Measurements from ENCODE around the gene SEMA6A.

The SEMA6A gene

DNA sequence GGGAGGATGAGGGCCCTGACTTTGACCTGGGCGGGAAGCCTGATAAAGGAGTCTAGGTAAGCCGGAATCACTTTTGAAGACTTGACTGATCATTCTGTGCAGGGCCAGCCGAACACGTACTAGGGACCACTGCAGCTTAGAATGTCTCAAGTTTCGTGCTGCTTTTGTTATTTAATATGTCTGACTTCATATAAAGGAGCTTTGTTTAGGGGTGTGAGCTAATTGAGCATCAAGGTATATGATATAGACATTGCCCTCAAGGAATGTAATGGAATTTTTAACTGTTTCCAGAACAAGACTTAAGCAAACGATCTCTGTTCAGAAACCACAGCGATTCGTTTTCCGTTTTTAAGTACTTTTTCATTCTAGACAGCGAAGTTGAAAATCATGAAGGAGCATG is 173.0 kb downstream of the SEMA6A start:
- H3K36me3 Mint-ChIP-seq (ENCODE audit: low read depth) = no peaks in the 10 kb centered on the region
- no peak overlapping the region for H3K4me3 Mint-ChIP-seq
- TF ChIP-seq, protein P1, sequence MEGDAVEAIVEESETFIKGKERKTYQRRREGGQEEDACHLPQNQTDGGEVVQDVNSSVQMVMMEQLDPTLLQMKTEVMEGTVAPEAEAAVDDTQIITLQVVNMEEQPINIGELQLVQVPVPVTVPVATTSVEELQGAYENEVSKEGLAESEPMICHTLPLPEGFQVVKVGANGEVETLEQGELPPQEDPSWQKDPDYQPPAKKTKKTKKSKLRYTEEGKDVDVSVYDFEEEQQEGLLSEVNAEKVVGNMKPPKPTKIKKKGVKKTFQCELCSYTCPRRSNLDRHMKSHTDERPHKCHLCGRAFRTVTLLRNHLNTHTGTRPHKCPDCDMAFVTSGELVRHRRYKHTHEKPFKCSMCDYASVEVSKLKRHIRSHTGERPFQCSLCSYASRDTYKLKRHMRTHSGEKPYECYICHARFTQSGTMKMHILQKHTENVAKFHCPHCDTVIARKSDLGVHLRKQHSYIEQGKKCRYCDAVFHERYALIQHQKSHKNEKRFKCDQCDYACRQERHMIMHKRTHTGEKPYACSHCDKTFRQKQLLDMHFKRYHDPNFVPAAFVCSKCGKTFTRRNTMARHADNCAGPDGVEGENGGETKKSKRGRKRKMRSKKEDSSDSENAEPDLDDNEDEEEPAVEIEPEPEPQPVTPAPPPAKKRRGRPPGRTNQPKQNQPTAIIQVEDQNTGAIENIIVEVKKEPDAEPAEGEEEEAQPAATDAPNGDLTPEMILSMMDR (IDR thresholded peaks at IDR 0.05; ENCODE audit: unreplicated experiment in 3 of 3) = no peak
- H3K27ac Mint-ChIP-seq = peak overlapping the region in 2 of 3 experiments; percentile 19 to 53
- H3K4me1 Mint-ChIP-seq = peaks cover 70% of the 10 kb centered on the region
- no peaks in the 10 kb centered on the region for H3K27me3 Mint-ChIP-seq (ENCODE audit: low read depth)
- H3K9me3 Mint-ChIP-seq = no peaks in the 10 kb centered on the region

DNA sequence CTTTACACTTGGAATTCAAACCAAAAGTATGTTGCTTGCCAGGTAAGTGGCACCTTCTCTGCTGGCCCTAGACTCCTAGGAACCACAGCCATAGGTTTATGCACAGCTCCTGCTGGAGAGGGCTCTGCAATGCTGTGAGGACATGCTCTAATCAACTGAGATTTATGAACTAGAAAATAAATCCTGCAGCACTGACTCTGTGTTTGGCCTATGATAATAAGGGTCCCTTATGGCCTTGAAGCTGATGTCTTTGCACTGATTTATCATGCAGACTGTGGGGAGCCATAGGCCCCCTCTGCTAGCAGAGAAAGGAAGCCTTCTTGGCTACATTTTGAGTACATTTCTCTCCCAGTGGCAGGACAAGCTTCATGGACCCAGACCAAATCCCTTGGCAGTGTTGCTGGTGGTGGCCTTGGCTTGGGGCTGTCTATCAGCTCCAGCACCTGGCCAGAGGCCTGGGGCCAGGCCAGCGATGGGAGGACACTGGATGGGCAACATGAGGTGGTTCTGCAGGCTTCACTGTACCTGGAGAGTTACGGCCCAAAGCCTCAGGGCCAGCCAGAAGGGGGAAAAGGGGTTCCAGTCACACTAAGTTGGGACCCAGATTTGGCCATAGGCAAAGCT is 178.0 kb downstream of the SEMA6A start:
- Mint-ChIP-seq H3K4me3 (peak overlapping the region in 1 of 3 experiments; percentile 54), H3K36me3 (ENCODE audit: low read depth) (no peaks in the 10 kb centered on the region), H3K4me1 (peaks cover 69% of the 10 kb centered on the region), H3K27ac (peak overlapping the region; percentile 80 to 95 (median 85)), H3K27me3 (ENCODE audit: low read depth) (no peaks in the 10 kb centered on the region), H3K9me3 (no peaks in the 10 kb centered on the region)
- TF ChIP-seq, protein P1 (IDR thresholded peaks at IDR 0.05; ENCODE audit: unreplicated experiment in 3 of 3) = no peak

DNA sequence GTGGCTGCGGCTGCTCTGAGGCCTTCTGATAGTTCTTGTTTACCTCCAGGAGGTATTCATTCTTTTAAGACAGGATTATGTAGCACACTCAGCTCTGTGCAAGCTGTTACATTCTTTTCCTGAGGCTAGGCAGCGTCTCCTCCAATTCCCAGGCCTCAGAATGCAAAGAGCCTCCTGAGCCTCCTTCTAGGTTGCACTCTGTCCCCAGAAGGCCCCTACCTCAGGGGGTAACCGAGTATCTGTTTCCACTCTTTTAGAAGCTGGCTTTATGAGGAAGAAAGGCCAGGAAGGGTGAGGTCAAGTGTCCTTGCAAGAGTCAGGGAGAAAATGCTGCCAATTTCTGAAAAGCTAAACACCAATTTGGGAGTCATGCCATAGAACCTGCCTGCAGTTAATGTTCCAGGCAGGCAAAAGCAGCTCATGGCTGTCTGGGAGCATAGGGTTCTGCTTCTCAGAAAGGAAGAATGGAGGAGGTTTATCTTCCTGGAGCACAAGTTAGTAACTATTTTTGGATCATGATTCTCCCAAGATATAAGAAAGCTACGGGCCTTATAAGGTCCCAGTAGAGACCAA is 178.9 kb downstream of the SEMA6A start:
- no peaks in the 10 kb centered on the region for H3K9me3 Mint-ChIP-seq
- TF ChIP-seq, protein P1 (IDR thresholded peaks at IDR 0.05; ENCODE audit: unreplicated experiment in 3 of 3) = no peak

DNA sequence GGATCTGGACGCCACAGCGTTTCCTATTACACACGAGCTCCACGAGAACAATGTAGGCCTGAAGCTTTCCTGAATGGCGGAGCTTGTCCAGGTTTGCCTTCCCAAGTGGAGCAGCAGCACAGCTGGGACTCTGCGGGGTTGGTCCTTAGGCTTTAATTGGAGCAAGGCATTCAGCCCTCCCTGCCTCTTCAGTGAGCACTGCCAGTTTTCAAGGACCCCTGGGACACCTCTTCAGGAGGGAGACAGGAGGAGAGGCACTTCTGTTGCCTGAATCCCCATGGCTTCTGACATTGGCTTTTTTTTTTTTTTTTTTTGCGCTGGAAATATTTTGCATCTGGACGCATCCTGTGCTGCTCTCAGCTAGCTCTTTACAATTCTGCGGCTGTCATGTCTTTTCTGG is 179.4 kb downstream of the SEMA6A start:
- H3K4me3 Mint-ChIP-seq = no peak overlapping the region
- no peaks in the 10 kb centered on the region for H3K36me3 Mint-ChIP-seq (ENCODE audit: low read depth)
- H3K9me3 Mint-ChIP-seq = no peaks in the 10 kb centered on the region
- TF ChIP-seq, protein P1 (IDR thresholded peaks at IDR 0.05; ENCODE audit: unreplicated experiment in 3 of 3) = no peak
- no peaks in the 10 kb centered on the region for H3K27me3 Mint-ChIP-seq (ENCODE audit: low read depth)
- peaks cover 61% of the 10 kb centered on the region for H3K4me1 Mint-ChIP-seq
- peak overlapping the region; percentile 71 to 95 (median 85) for H3K27ac Mint-ChIP-seq

More for the DNA sequence above, 178.9 kb downstream of the SEMA6A start:
- peak overlapping the region; percentile 71 to 95 (median 85) for H3K27ac Mint-ChIP-seq
- peaks cover 65% of the 10 kb centered on the region for H3K4me1 Mint-ChIP-seq
- no peaks in the 10 kb centered on the region for H3K36me3 Mint-ChIP-seq (ENCODE audit: low read depth)
- no peaks in the 10 kb centered on the region for H3K27me3 Mint-ChIP-seq (ENCODE audit: low read depth)
- no peak overlapping the region for H3K4me3 Mint-ChIP-seq

DNA sequence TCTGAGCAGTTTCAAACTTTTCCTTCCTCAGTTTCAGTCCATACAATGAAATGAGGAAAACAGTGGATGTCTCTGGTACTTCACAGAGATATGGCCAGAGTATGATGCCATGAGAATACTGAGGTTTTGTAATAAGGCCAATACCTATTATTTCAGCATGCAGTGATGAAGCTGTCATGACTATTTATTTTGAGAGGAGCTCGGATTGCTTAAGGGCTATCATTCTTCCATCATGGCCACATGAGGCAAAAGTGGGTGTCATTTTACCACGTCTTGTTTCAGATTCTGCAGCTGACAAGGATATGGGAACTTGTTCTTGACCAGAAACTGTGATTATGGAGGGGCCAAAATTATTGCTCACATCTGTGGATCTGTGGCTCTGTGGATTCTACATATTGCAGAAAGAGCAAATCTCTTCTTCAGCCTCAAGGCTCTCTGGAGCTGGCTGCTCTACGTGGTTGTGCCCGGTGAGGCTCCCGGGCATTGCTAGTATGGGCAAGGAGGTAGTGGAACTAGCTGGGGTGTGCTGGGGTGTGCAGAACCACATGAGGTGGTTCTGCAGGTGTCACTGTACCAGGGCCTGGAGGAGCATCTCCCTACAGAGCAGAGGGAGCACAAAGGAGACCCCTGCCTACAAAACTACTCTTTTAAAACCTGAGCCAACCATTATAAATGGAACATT is 180.3 kb downstream of the SEMA6A start:
- H3K27ac Mint-ChIP-seq = peak overlapping the region in 2 of 3 experiments; percentile 48 to 95
- H3K27me3 Mint-ChIP-seq (ENCODE audit: low read depth) = no peaks in the 10 kb centered on the region
- no peak overlapping the region for H3K4me3 Mint-ChIP-seq
- H3K9me3 Mint-ChIP-seq = no peaks in the 10 kb centered on the region
- no peaks in the 10 kb centered on the region for H3K36me3 Mint-ChIP-seq (ENCODE audit: low read depth)
- TF ChIP-seq, protein P1 (IDR thresholded peaks at IDR 0.05; ENCODE audit: unreplicated experiment in 3 of 3) = no peak
- H3K4me1 Mint-ChIP-seq = peaks cover 52% of the 10 kb centered on the region
